ENCODE data around the gene SPPL2A.

The SPPL2A gene

DNA sequence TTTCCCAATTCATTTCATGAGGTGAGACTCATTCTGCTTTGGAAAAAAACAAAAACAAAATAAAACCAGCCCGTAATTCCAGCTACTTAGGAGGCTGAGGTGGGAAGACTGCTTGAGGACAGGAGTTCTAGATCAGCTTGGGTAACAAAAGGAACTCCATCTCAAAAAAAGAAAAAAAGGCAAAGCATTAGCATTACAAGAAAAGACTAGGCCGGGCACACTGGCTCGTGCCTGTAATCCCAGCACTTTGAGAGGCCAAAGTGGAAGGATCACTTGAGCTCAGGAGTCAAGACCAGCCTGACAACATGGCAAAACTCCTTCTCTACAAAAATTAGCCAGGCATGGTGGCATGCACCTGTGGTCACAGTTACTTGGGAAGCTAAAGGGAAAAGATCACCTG lies 112.8 kb downstream of the SPPL2A start:
- no peak for TF ChIP-seq CTCF (IDR thresholded peaks at IDR 0.05)
- DNase-seq: no peak
- Mint-ChIP-seq H3K4me3 (no peak overlapping the region), H3K36me3 (ENCODE audit: low read depth) (peaks cover 78% of the 10 kb centered on the region), H3K27ac (peak overlapping the region; percentile 42), H3K9me3 (no peaks in the 10 kb centered on the region), H3K27me3 (ENCODE audit: low read depth, poor library complexity) (no peaks in the 10 kb centered on the region), H3K4me1 (no peaks in the 10 kb centered on the region)

All from nephron progenitor cell (in vitro differentiated cells).